Right lobe of liver (tissue), 6 donors: ENCODE data around the gene RIMS3. TPM values are rescaled to one million over a fixed set of nuclear protein-coding genes. Genes with fewer than 3 reads are reported as not detected.
"Not testable (repeated sequence)": the region's sequence is repeated elsewhere in the genome, so short reads cannot be mapped to it uniquely, and the experiment has no call there.

Source experiments
- ATAC-seq, 4 donors: fragments of 200-7000 bp; cut with Tn5 transposase; one replicate each; pipeline ENCODE4 v1.9.1; 2020; ENCODE audit warnings: mild to moderate bottlenecking in 4 of 4, moderate library complexity in 4 of 4
- DNase-seq, 3 donors: peaks; one replicate each; pipeline ENCODE4 v3.0.0-alpha.2; 2020
- H3K27ac ChIP-seq, 3 donors: fragments of 200-600 bp; one replicate each; pipeline ENCODE4 v1.8.0; 2022
- H3K27me3 ChIP-seq, 2 donors: fragments of 200-600 bp; one replicate each; pipeline ENCODE4 v1.8.0; 2022
- H3K36me3 ChIP-seq, 4 donors: fragments of 200-600 bp; sonication (generic) in 1 of 4; one replicate each; pipeline versions ENCODE4 v1.5.1 to v1.8.0; 2017 to 2022; ENCODE audit warnings: control low read depth in 1 of 4
- H3K4me1 ChIP-seq, 4 donors: fragments of 200-600 bp; sonication (generic) in 1 of 4; one replicate each; pipeline versions ENCODE4 v1.5.1 to v1.8.0; 2017 to 2022; ENCODE audit warnings: control low read depth in 1 of 4
- H3K4me3 ChIP-seq, 3 donors: fragments of 200-600 bp; one replicate each; pipeline ENCODE4 v1.8.0; 2022
- H3K9me3 ChIP-seq, 4 donors: fragments of 200-600 bp; sonication (generic) in 1 of 4; one replicate each; pipeline versions ENCODE4 v1.5.1 to v1.8.0; 2017 to 2022; ENCODE audit warnings: control low read depth in 1 of 4
- POLR2A ChIP-seq: fragments of 450-650 bp; IDR thresholded peaks from one replicate; pipeline ENCODE4 v1.6.1; 2017; ENCODE audit warnings: antibody characterized with exemption, mild to moderate bottlenecking
- WGBS: methylation state at CpG from one replicate; pipeline ENCODE4 v1.1.6; 2018; ENCODE audit warnings: low coverage, low lambda C conversion rate; ENCODE audit not compliant: insufficient coverage; ENCODE audit errors: missing lambda C conversion rate; 5-methylcytosine and 5-hydroxymethylcytosine counted together
- intact Hi-C, 2 donors: fragments of 100-400 bp; cut with DNase I; formaldehyde crosslinking; loops; one replicate each; pipeline versions ENCODE4 v1.11.2 to v1.14.1; 2022
- total RNA-seq, 6 experiments: library from RNA; depleted of rRNA in 2 of 6; stranded (reverse); fragments of >200 nt in 2 of 6; fragmentation: NEBNext Ultra II Directional in 3 of 6; extraction: Animal tissue kit (Norgen Biotek cat#: 25700) in 3 of 6; gene quantifications; one replicate each; pipeline versions ENCODE4 v1.1.0 to v1.2.4, GENCODE V29; 2016 to 2023
- TF ChIP-seq, protein P1 (sequence below), 4 donors: fragments of 200-600 bp in 3 of 4; fragments of 450-650 bp in 1 of 4; IDR thresholded peaks; one replicate each; pipeline versions ENCODE4 v1.5.1 to v1.8.0; 2016 to 2022; ENCODE audit warnings: antibody characterized with exemption in 4 of 4, mild to moderate bottlenecking in 2 of 4
- donor health status: DM: no; HTN: yes; CAD: no.
- donor health status: DM: no; HTN: no; CAD: no.
- donor health status: DM: no; HTN: no; CAD: no.
- donor health status: DM: no; HTN: yes; CAD: no.
- donor health status: DM: no; HTN: yes; CAD: no.

Gene RIMS3
- total RNA-seq, 6 experiments from 2014 or later = 0.35 to 1.4 (median 0.45) TPM

DNA sequence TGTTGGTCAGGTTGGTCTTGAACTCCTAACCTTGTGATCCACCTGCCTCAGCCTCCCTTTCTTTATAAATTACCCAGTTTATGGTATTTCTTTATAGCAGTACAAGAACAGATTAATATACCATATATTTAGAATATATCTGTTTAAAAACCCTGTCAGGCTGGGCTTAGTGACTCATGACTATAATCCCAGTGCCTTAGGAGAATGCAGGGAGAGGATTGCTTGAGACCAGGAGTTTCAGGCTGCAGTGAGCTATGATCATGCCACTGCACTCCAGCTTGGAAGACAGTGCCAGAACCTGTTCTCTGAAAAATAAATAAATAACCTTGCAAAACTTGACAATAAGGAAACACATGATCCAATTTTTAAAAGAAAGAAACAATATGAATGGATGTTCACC, 90.1 kb downstream of the RIMS3 start:
- Histone ChIP-seq H3K4me3 (no peak overlapping the region), H3K36me3 (no peaks in the 10 kb centered on the region), H3K27ac (no peak overlapping the region), H3K4me1 (no peaks in the 10 kb centered on the region), H3K9me3 (no peaks in the 10 kb centered on the region), H3K27me3 (no peaks in the 10 kb centered on the region)
- intact Hi-C loops = no loop called here
- TF ChIP-seq, protein P1, sequence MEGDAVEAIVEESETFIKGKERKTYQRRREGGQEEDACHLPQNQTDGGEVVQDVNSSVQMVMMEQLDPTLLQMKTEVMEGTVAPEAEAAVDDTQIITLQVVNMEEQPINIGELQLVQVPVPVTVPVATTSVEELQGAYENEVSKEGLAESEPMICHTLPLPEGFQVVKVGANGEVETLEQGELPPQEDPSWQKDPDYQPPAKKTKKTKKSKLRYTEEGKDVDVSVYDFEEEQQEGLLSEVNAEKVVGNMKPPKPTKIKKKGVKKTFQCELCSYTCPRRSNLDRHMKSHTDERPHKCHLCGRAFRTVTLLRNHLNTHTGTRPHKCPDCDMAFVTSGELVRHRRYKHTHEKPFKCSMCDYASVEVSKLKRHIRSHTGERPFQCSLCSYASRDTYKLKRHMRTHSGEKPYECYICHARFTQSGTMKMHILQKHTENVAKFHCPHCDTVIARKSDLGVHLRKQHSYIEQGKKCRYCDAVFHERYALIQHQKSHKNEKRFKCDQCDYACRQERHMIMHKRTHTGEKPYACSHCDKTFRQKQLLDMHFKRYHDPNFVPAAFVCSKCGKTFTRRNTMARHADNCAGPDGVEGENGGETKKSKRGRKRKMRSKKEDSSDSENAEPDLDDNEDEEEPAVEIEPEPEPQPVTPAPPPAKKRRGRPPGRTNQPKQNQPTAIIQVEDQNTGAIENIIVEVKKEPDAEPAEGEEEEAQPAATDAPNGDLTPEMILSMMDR (IDR thresholded peaks at IDR 0.05) = no peak
- TF ChIP-seq POLR2A = no peak
- ATAC-seq (no peak), DNase-seq (no peak)

GRCh38 chr1:40574805-40575204, 90.7 kb downstream of the RIMS3 start:
- intact Hi-C loops, H3K4me1 ChIP-seq, H3K27me3 ChIP-seq, H3K36me3 ChIP-seq, H3K9me3 ChIP-seq, DNase-seq, H3K27ac ChIP-seq, H3K4me3 ChIP-seq: not testable (repeated sequence)
- peak in 3 of 4 donors; percentile 35 to 65 (median 39) for ATAC-seq
- 58% methylated on average over 3 of the region's 3 CpGs for WGBS

Other genes starting within 250 kb of the RIMS3 start
- 1 to 10 TPM in 3 of 6 experiments, under 1 TPM in 3; 0.14 to 1.5 (median 0.87) TPM for gene ZFP69B, start 215.2 kb downstream of the RIMS3 start, total RNA-seq
- gene ZFP69, start 188.4 kb downstream of the RIMS3 start, total RNA-seq = 1 to 10 TPM in 5 of 6 experiments, under 1 TPM in 1; 0.88 to 2.2 (median 1.5) TPM
- 1 to 10 TPM; 2.5 to 7.7 (median 3.9) TPM for gene EXO5, start 156.9 kb downstream of the RIMS3 start, total RNA-seq
- 10 to 100 TPM in 2 of 6 experiments, 1 to 10 TPM in 4; 6.0 to 11.0 (median 8.6) TPM for gene ZNF684, start 134.0 kb downstream of the RIMS3 start, total RNA-seq
- gene NFYC, start 26.0 kb upstream of the RIMS3 start, total RNA-seq = 10 to 100 TPM; 21.9 to 36.1 (median 28.1) TPM
- gene KCNQ4, start 118.1 kb upstream of the RIMS3 start, total RNA-seq = under 1 TPM; 0.12 to 0.23 (median 0.15) TPM
- 100 to 1,000 TPM in 1 of 6 experiments, 10 to 100 TPM in 5; 19.0 to 116 (median 25.8) TPM for gene CITED4, start 196.7 kb upstream of the RIMS3 start, total RNA-seq